Lung microvascular endothelial cell (primary cell): ENCODE results near the gene ERCC5. TPM values are rescaled to one million over a fixed set of nuclear protein-coding genes. Genes with fewer than 3 reads are reported as not detected.
A peak's percentile ranks its signal among the peaks of the same experiment; 100 is the strongest.

Source experiments
- DNase-seq, 2 donors: peaks; one replicate each; pipeline versions ENCODE4 v3.0.0 to v3.0.0-alpha.2; 2010; ENCODE audit warnings: low read depth in 2 of 2
- total RNA-seq: library from RNA; depleted of rRNA; stranded (reverse); fragments of >200 nt; gene quantifications from 2 replicates; pipeline ENCODE4 v1.2.1, GENCODE V29; 2014

Gene ERCC5
- total RNA-seq, 1 donor from 2014 or later: 42.7 TPM

- DNase-seq: no peak
These were observed 6.4 kb upstream of the ERCC5 start for GRCh38 chr13:102839462-102839861.

DNA sequence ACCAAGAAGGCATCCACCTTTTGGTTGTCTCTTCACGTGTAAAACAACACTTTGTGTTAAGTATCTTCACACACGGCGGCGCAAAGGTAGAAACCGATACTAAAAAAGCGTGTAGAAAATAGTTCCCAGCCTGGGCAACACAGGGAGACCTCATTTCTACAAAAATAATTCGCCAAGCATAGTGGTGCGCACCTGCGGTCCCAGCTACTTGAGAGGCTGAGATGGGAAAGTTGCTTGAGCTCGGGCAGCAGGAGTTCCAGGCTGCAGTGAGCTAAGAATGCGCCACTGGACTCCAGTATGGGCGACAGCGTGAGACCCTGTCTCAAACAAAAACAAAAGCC, 573 bp upstream of the ERCC5 start:
- DNase-seq: no peak

- peak; percentile 52 to 54 for DNase-seq
These were observed 606 bp downstream of the ERCC5 start for GRCh38 chr13:102846261-102847015.

- DNase-seq: peak; percentile 66 to 72
These were observed 1.7 kb downstream of the ERCC5 start for GRCh38 chr13:102847272-102848234.

DNA sequence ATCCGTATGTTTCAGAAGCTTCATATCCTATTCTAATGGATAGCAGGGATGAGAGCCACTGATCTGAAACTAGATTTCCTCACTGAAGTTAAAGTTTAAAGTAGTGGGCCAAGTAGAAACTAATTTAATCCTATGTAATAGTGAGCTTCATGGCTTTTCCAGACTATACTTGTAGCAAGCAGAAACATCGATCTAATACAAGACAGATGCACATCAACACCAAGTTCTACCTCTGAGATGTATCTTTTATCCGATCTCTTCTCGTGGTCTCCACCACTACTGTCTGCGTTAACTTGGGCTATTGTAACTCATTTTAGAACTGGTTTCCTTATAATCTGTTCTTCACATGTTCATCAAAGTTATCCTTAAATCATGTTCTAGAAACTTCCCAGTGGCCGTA, 3.1 kb downstream of the ERCC5 start:
- DNase-seq: no peak

- peak in 1 of 2 donors; percentile 29 for DNase-seq
These were observed 6.7 kb downstream of the ERCC5 start for GRCh38 chr13:102852556-102852955.

- DNase-seq: no peak
These were observed 8.8 kb downstream of the ERCC5 start for GRCh38 chr13:102854675-102855074.

DNA sequence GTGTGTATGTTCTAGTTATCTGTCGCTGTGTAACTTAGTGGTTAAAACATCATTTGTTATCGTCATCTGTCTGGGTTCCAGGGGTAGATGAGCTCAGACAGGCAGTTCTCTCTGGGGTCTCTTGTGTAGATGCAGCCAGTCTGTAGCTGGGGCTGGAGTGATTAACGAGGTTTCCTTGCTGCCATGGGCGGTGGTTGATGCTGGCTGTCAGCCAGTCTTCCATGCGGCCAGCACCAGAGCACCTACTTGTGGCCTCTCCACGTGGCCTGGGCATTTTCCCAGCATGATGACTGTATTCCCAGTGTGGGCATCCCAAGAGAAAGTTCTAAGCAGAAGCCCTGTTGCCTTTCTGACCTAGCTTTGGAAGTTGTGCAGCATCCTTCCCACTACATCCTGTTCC, 10.7 kb downstream of the ERCC5 start:
- DNase-seq: peak; percentile 24 to 40

- peak in 1 of 2 donors; percentile 93 for DNase-seq
These were observed 16.9 kb downstream of the ERCC5 start for GRCh38 chr13:102862624-102863210.

- DNase-seq: no peak
These were observed 17.8 kb downstream of the ERCC5 start for GRCh38 chr13:102863590-102863989.

DNA sequence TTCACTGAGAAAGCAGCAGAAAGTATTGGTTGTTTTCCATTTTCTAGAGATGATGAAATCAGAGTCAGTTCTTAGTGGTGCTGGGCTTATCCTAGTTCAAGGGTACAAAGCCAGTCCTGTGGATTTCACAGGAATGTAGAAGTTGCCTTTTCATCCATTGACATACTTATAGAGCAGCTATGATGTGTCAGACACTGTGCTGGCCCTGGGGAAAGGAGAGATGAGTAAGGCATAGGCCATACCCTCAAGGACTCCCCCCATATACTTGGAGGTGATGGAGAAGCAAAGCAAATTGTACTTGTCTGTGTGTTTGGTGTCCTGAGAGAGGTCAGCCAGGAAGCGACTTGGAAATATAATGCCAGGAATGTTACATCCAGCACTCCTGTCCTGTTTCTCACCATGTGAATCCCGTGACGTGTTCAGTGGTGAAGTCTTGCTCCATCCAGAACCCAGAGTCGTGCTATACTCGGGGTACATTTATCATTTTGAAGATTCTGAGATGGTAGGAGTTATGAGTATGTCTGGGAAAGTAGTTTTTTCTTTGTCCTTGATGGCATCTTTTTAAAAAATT, 22.6 kb downstream of the ERCC5 start:
- no peak for DNase-seq

- DNase-seq: no peak
These were observed 24.3 kb downstream of the ERCC5 start for GRCh38 chr13:102869948-102870676.

DNA sequence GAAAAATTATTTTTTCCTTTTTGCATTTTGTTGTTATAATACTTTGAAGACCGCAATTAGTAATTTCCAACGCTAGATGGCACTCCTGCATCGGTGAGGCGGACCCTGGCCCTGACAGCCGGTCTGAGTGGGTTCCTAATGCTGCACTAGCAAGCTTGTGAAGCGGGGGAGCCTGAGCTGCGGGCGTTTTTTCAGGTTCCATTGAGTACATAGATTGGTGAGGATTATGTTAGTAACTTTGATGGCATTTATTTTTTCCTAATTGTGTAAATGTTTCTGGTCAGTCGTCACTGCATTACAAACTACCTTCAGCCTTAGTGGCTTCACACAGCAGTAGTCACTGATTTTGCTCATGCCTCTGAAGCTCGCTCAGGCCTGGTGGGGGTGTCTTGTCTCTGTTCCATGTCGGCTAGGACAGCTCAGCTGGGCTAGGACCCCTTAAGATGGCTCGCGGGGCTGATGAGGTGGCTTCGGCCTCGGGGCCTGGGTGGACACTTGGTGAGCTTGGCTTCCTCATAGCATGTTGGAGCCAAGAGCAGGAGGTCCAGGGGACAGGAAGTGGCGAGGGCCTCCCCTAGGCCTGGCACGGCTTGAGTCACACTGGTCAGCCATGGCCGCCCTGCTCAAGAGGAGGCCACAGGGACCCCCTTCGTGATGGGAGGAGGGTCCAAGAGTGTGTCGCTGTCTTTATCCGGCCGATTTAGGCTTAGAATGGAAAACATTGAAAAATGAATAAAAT, 25.0 kb downstream of the ERCC5 start:
- DNase-seq: peak; percentile 68 to 74

- no peak for DNase-seq
These were observed 26.3 kb downstream of the ERCC5 start for GRCh38 chr13:102872131-102872530.

DNA sequence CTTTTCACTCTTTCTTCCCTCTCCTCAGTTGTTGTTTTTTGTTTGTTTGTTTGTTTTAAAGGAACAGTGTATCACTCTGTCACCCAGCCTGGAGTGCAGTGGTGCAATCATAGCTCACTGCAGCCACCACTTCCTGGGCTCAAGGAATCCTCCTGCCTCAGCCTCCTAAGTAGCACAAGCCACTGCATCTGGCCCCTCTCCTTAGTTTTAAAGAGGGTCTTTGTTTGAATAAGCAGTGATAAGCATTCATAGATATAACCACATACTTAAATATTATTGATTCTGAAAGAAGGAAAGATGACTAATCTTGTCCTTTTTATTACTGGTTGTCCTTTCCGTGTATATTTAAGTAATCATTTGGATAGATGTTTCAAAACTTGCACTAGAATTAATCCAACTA, 26.7 kb downstream of the ERCC5 start:
- DNase-seq: no peak

- DNase-seq: peak in 1 of 2 donors; percentile 50
These were observed 27.8 kb downstream of the ERCC5 start for GRCh38 chr13:102873653-102874052.

GRCh38 chr13:102875256-102875655, 29.4 kb downstream of the ERCC5 start:
- no peak for DNase-seq

DNA sequence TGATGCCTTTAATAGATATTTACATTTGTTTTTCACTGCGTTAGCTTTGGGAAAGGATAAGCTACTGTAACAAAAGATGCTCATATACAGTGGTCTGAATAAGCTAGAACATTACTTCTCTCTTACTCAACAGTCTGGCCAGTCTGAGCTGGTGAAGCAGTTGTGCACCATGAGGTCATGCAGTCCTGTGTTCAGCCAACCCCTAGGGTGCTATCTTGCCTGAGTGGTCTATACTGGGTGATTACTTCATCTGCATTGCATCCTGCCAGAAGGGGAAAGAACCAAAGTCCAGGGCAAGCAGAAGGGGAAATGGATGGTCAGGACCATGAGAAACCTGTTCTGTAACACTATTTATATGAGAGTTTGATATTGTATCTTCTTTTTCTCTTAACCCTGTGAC, 31.5 kb downstream of the ERCC5 start:
- DNase-seq: peak in 1 of 2 donors; percentile 23

DNA sequence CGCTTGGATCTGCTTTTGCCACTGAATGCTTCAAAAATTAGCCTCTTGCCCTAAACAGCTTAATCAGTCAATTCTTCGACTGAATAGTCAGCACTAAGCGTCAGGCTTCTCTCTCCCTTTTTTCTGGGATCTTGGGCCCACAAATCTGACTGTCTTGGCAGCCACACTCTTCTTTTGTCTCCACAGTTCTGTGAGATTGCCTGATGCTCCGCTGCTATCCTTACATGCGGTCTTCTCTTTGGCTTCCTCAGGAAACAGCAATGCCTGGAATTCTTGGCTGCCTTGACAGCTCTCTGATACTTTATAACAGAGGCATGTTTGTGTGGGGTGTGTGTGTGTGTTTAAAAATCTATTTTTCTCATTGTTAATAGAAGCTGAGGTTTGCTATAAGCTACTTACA, 32.6 kb downstream of the ERCC5 start:
- DNase-seq: peak in 1 of 2 donors; percentile 66

- DNase-seq: peak in 1 of 2 donors; percentile 12
These were observed 34.1 kb downstream of the ERCC5 start for GRCh38 chr13:102879793-102880499.
